HG03520 (cell line): ENCODE measurements around the gene GRIK1.

ENCODE experiments used
- ATAC-seq: cut with Tn5 transposase; IDR thresholded peaks from one replicate; pipeline ENCODE4 v1.9.1; 2021; ENCODE audit warnings: mild to moderate bottlenecking, moderate library complexity; ENCODE audit not compliant: unreplicated experiment

Gene GRIK1

GRCh38 chr21:29557931-29558725, 381.7 kb downstream of the GRIK1 start:
- no peak for ATAC-seq

- ATAC-seq: no peak
Measured at GRCh38 chr21:29557200-29557599, 382.6 kb downstream of the GRIK1 start.

- no peak for ATAC-seq
Measured at GRCh38 chr21:29555601-29556000, 384.2 kb downstream of the GRIK1 start.

- no peak for ATAC-seq
Measured at GRCh38 chr21:29550205-29550604, 389.6 kb downstream of the GRIK1 start.

GRCh38 chr21:29549614-29550013, 390.2 kb downstream of the GRIK1 start:
- no peak for ATAC-seq

- no peak for ATAC-seq
Measured at GRCh38 chr21:29547998-29548397, 391.8 kb downstream of the GRIK1 start.

- no peak for ATAC-seq
Measured at GRCh38 chr21:29546071-29546470, 393.7 kb downstream of the GRIK1 start.

GRCh38 chr21:29540289-29540688, 399.5 kb downstream of the GRIK1 start:
- no peak for ATAC-seq

- no peak for ATAC-seq
Measured at GRCh38 chr21:29538115-29538514, 401.7 kb downstream of the GRIK1 start.

GRCh38 chr21:29534448-29534847, 405.3 kb downstream of the GRIK1 start:
- no peak for ATAC-seq

- ATAC-seq: no peak
Measured at GRCh38 chr21:29529139-29529538, 410.7 kb downstream of the GRIK1 start.

- no peak for ATAC-seq
Measured at GRCh38 chr21:29526545-29526944, 413.3 kb downstream of the GRIK1 start.

GRCh38 chr21:29524055-29524454, 415.7 kb downstream of the GRIK1 start:
- no peak for ATAC-seq

- no peak for ATAC-seq
Measured at GRCh38 chr21:29523646-29524045, 416.1 kb downstream of the GRIK1 start.

- ATAC-seq: no peak
Measured at GRCh38 chr21:29521872-29522271, 417.9 kb downstream of the GRIK1 start.

GRCh38 chr21:29520171-29520570, 419.6 kb downstream of the GRIK1 start:
- ATAC-seq: no peak

GRCh38 chr21:29514652-29515247, 425.0 kb downstream of the GRIK1 start:
- ATAC-seq: no peak

- no peak for ATAC-seq
Measured at GRCh38 chr21:29513535-29513934, 426.3 kb downstream of the GRIK1 start.

GRCh38 chr21:29511096-29511495, 428.7 kb downstream of the GRIK1 start:
- ATAC-seq: no peak

GRCh38 chr21:29509121-29509520, 430.7 kb downstream of the GRIK1 start:
- ATAC-seq: no peak

- ATAC-seq: no peak
Measured at GRCh38 chr21:29508301-29508700, 431.5 kb downstream of the GRIK1 start.

GRCh38 chr21:29506947-29507346, 432.8 kb downstream of the GRIK1 start:
- ATAC-seq: no peak

GRCh38 chr21:29506214-29506613, 433.6 kb downstream of the GRIK1 start:
- no peak for ATAC-seq
